HEK293 (cell line): ENCODE data around the gene KDM5A.

Experiments used
- IKZF3 ChIP-seq: fragments of 450-650 bp; IDR thresholded peaks from 2 replicates; pipeline ENCODE4 v1.5.0; 2018; ENCODE audit warnings: missing biosample characterization, mild to moderate bottlenecking, missing genetic modification characterization, moderate library complexity
- KLF8 ChIP-seq: fragments of 450-650 bp; formaldehyde crosslinking; IDR thresholded peaks from 2 replicates; pipeline ENCODE4 v1.5.1; 2016; ENCODE audit warnings: missing biosample characterization, missing genetic modification characterization
- KLF9 ChIP-seq: fragments of 450-650 bp; formaldehyde crosslinking; IDR thresholded peaks from 2 replicates; pipeline ENCODE4 v1.5.1; 2016; ENCODE audit warnings: missing biosample characterization, missing genetic modification characterization, low read depth
- MEIS1 ChIP-seq: sonication (generic); formaldehyde crosslinking; IDR thresholded peaks from 2 replicates; pipeline ENCODE4 v1.8.1; 2022; ENCODE audit warnings: missing genetic modification reagents, mild to moderate bottlenecking, borderline replicate concordance
- REPIN1 ChIP-seq: fragments of 450-650 bp; formaldehyde crosslinking; IDR thresholded peaks from 2 replicates; pipeline ENCODE4 v1.5.1; 2017; ENCODE audit warnings: missing biosample characterization, missing genetic modification characterization, low read depth
- TRIM28 ChIP-seq: IDR thresholded peaks from 2 replicates; pipeline ENCODE4 v1.6.1; 2011; ENCODE audit warnings: low read length, control low read depth, borderline replicate concordance
- ZBTB48 ChIP-seq: fragments of 450-650 bp; formaldehyde crosslinking; IDR thresholded peaks from 2 replicates; pipeline ENCODE4 v1.5.1; 2016; ENCODE audit warnings: missing biosample characterization, missing genetic modification characterization
- ZEB2 ChIP-seq: fragments of 450-650 bp; formaldehyde crosslinking; IDR thresholded peaks from 2 replicates; pipeline ENCODE4 v1.5.1; 2016; ENCODE audit warnings: missing biosample characterization, missing genetic modification characterization
- ZFP37 ChIP-seq: fragments of 450-650 bp; formaldehyde crosslinking; IDR thresholded peaks from 2 replicates; pipeline ENCODE4 v1.5.1; 2016; ENCODE audit warnings: missing biosample characterization, missing genetic modification characterization
- ZNF169 ChIP-seq: fragments of 450-650 bp; formaldehyde crosslinking; IDR thresholded peaks from 2 replicates; pipeline ENCODE4 v1.5.1; 2016; ENCODE audit warnings: missing biosample characterization, missing genetic modification characterization
- ZNF248 ChIP-seq: fragments of 450-650 bp; formaldehyde crosslinking; IDR thresholded peaks from 2 replicates; pipeline ENCODE4 v1.5.1; 2017; ENCODE audit warnings: missing biosample characterization, missing genetic modification characterization
- ZNF366 ChIP-seq: fragments of 450-650 bp; formaldehyde crosslinking; conservative IDR thresholded peaks from 2 replicates; pipeline ENCODE4 v1.5.1; 2016; ENCODE audit warnings: missing biosample characterization, missing genetic modification characterization
- ZNF514 ChIP-seq: fragments of 450-650 bp; formaldehyde crosslinking; IDR thresholded peaks from 2 replicates; pipeline ENCODE4 v1.5.1; 2016; ENCODE audit warnings: missing biosample characterization, missing genetic modification characterization
- ZNF529 ChIP-seq: fragments of 450-650 bp; formaldehyde crosslinking; IDR thresholded peaks from 2 replicates; pipeline ENCODE4 v1.5.1; 2017; ENCODE audit warnings: missing genetic modification characterization, missing biosample characterization; ENCODE audit not compliant: insufficient replicate concordance
- ZNF664 ChIP-seq: fragments of 450-650 bp; formaldehyde crosslinking; IDR thresholded peaks from 2 replicates; pipeline ENCODE4 v1.5.1; 2016; ENCODE audit warnings: missing biosample characterization, missing genetic modification characterization
- ZNF677 ChIP-seq: fragments of 450-650 bp; IDR thresholded peaks from 2 replicates; pipeline ENCODE4 v1.5.0; 2018; ENCODE audit warnings: missing biosample characterization, mild to moderate bottlenecking, missing genetic modification characterization, moderate library complexity
- ZNF776 ChIP-seq: fragments of 450-650 bp; formaldehyde crosslinking; IDR thresholded peaks from 2 replicates; pipeline ENCODE4 v1.5.0; 2017; ENCODE audit warnings: missing biosample characterization, missing genetic modification characterization, borderline replicate concordance
- ZXDB ChIP-seq: fragments of 450-650 bp; formaldehyde crosslinking; IDR thresholded peaks from 2 replicates; pipeline ENCODE4 v1.5.1; 2016; ENCODE audit warnings: missing biosample characterization, missing genetic modification characterization
- TF ChIP-seq, protein P1 (sequence below): fragments of 450-650 bp; formaldehyde crosslinking; IDR thresholded peaks from 2 replicates; pipeline ENCODE4 v1.5.1; 2017; ENCODE audit warnings: missing biosample characterization, missing genetic modification characterization
- TF ChIP-seq, protein P2 (sequence below): fragments of 450-650 bp; formaldehyde crosslinking; IDR thresholded peaks from 2 replicates; pipeline ENCODE4 v1.5.1; 2016; ENCODE audit warnings: missing biosample characterization, missing genetic modification characterization
- TF ChIP-seq, protein P3 (sequence below): fragments of 450-650 bp; formaldehyde crosslinking; IDR thresholded peaks from 2 replicates; pipeline ENCODE4 v1.5.1; 2016; ENCODE audit warnings: missing biosample characterization, missing genetic modification characterization, borderline replicate concordance
- TF ChIP-seq, protein P4 (sequence below): fragments of 450-650 bp; formaldehyde crosslinking; IDR thresholded peaks from 2 replicates; pipeline ENCODE4 v1.5.1; 2016; ENCODE audit warnings: missing biosample characterization, missing genetic modification characterization
- TF ChIP-seq, protein P5 (sequence below): fragments of 450-650 bp; formaldehyde crosslinking; IDR thresholded peaks from 2 replicates; pipeline ENCODE4 v1.5.1; 2017; ENCODE audit warnings: missing biosample characterization, missing genetic modification characterization

KDM5A gene

DNA sequence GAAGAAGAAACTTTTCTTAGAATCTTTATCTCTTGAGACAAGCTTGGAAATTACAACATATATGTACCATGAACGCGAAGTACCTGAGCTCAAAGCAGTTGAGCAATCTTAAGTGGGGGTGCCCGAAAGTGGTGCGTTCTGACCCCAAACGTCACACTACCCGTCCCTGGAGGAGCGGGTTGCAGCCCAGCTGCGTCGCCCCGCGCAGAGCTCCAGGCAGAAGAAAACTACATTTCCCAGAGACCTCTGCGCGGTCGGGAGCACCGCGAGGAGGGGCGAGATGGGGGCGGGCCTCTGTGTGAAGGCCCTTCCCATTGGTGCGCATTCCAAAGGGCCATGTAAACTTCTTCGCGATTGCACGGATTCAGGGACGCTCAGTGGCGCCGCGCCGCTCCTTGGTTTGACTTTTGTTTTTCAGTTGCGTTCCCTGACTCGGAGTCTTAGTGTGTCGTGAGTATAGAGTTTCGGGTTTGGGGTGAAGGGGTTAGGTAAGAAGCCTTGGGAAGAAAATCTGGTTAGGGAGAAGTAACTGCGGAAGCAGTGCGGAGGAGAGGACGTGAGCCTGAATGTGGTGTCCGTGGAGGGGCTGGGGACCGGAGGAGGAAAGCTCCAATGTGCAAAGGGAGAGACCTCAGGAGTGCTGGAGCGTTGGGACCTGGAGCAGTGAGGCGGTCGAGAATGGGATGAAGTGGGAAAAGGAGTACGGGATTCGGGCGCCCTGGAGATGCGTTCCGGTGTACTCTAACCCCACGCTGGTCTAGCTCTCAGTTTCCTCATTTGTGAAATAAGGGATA is 12.3 kb upstream of the KDM5A start, which contains the start of gene CCDC77 (continued):
- TF ChIP-seq ZNF248 (tag by site-specific recombination) (no peak), REPIN1 (tag by site-specific recombination) (0 out of 2 replicates have a peak, but pooled peaks have one; percentile 18), ZNF664 (no peak), ZFP37 (peak; percentile 89), KLF8 (peak; percentile 71), ZXDB (tag by site-specific recombination) (peak; percentile 86), MEIS1 (CRISPR knock-in tag) (no peak), ZEB2 (tag by site-specific recombination) (0 out of 2 replicates have a peak, but pooled peaks have one; percentile 43), ZBTB48 (tag by site-specific recombination) (peak; percentile 98), TRIM28 (no peak), KLF9 (tag by site-specific recombination) (peak; percentile 42; the same call in 1 of the 2 replicates), ZNF776 (tag by site-specific recombination) (no peak), ZNF366 (tag by site-specific recombination) (peak; percentile 91), IKZF3 (tag by site-specific recombination) (peak; percentile 88), ZNF529 (tag by site-specific recombination) (no peak), ZNF169 (no peak), ZNF514 (tag by site-specific recombination) (no peak), ZNF677 (tag by site-specific recombination) (no peak)
- TF ChIP-seq, protein P1, sequence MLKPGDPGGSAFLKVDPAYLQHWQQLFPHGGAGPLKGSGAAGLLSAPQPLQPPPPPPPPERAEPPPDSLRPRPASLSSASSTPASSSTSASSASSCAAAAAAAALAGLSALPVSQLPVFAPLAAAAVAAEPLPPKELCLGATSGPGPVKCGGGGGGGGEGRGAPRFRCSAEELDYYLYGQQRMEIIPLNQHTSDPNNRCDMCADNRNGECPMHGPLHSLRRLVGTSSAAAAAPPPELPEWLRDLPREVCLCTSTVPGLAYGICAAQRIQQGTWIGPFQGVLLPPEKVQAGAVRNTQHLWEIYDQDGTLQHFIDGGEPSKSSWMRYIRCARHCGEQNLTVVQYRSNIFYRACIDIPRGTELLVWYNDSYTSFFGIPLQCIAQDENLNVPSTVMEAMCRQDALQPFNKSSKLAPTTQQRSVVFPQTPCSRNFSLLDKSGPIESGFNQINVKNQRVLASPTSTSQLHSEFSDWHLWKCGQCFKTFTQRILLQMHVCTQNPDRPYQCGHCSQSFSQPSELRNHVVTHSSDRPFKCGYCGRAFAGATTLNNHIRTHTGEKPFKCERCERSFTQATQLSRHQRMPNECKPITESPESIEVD (tag by site-specific recombination) = no peak
- TF ChIP-seq, protein P2, sequence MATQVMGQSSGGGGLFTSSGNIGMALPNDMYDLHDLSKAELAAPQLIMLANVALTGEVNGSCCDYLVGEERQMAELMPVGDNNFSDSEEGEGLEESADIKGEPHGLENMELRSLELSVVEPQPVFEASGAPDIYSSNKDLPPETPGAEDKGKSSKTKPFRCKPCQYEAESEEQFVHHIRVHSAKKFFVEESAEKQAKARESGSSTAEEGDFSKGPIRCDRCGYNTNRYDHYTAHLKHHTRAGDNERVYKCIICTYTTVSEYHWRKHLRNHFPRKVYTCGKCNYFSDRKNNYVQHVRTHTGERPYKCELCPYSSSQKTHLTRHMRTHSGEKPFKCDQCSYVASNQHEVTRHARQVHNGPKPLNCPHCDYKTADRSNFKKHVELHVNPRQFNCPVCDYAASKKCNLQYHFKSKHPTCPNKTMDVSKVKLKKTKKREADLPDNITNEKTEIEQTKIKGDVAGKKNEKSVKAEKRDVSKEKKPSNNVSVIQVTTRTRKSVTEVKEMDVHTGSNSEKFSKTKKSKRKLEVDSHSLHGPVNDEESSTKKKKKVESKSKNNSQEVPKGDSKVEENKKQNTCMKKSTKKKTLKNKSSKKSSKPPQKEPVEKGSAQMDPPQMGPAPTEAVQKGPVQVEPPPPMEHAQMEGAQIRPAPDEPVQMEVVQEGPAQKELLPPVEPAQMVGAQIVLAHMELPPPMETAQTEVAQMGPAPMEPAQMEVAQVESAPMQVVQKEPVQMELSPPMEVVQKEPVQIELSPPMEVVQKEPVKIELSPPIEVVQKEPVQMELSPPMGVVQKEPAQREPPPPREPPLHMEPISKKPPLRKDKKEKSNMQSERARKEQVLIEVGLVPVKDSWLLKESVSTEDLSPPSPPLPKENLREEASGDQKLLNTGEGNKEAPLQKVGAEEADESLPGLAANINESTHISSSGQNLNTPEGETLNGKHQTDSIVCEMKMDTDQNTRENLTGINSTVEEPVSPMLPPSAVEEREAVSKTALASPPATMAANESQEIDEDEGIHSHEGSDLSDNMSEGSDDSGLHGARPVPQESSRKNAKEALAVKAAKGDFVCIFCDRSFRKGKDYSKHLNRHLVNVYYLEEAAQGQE = peak; percentile 48
- TF ChIP-seq, protein P3, sequence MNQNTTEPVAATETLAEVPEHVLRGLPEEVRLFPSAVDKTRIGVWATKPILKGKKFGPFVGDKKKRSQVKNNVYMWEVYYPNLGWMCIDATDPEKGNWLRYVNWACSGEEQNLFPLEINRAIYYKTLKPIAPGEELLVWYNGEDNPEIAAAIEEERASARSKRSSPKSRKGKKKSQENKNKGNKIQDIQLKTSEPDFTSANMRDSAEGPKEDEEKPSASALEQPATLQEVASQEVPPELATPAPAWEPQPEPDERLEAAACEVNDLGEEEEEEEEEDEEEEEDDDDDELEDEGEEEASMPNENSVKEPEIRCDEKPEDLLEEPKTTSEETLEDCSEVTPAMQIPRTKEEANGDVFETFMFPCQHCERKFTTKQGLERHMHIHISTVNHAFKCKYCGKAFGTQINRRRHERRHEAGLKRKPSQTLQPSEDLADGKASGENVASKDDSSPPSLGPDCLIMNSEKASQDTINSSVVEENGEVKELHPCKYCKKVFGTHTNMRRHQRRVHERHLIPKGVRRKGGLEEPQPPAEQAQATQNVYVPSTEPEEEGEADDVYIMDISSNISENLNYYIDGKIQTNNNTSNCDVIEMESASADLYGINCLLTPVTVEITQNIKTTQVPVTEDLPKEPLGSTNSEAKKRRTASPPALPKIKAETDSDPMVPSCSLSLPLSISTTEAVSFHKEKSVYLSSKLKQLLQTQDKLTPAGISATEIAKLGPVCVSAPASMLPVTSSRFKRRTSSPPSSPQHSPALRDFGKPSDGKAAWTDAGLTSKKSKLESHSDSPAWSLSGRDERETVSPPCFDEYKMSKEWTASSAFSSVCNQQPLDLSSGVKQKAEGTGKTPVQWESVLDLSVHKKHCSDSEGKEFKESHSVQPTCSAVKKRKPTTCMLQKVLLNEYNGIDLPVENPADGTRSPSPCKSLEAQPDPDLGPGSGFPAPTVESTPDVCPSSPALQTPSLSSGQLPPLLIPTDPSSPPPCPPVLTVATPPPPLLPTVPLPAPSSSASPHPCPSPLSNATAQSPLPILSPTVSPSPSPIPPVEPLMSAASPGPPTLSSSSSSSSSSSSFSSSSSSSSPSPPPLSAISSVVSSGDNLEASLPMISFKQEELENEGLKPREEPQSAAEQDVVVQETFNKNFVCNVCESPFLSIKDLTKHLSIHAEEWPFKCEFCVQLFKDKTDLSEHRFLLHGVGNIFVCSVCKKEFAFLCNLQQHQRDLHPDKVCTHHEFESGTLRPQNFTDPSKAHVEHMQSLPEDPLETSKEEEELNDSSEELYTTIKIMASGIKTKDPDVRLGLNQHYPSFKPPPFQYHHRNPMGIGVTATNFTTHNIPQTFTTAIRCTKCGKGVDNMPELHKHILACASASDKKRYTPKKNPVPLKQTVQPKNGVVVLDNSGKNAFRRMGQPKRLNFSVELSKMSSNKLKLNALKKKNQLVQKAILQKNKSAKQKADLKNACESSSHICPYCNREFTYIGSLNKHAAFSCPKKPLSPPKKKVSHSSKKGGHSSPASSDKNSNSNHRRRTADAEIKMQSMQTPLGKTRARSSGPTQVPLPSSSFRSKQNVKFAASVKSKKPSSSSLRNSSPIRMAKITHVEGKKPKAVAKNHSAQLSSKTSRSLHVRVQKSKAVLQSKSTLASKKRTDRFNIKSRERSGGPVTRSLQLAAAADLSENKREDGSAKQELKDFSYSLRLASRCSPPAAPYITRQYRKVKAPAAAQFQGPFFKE (tag by site-specific recombination) = peak; percentile 95; the same call in 1 of the 2 replicates
- TF ChIP-seq, protein P4, sequence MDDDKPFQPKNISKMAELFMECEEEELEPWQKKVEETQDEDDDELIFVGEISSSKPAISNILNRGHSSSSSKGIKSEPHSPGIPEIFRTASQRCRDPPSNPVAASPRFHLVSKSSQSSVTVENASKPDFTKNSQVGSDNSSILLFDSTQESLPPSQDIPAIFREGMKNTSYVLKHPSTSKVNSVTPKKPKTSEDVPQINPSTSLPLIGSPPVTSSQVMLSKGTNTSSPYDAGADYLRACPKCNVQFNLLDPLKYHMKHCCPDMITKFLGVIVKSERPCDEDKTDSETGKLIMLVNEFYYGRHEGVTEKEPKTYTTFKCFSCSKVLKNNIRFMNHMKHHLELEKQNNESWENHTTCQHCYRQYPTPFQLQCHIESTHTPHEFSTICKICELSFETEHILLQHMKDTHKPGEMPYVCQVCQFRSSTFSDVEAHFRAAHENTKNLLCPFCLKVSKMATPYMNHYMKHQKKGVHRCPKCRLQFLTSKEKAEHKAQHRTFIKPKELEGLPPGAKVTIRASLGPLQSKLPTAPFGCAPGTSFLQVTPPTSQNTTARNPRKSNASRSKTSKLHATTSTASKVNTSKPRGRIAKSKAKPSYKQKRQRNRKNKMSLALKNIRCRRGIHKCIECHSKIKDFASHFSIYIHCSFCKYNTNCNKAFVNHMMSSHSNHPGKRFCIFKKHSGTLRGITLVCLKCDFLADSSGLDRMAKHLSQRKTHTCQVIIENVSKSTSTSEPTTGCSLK = no peak
- TF ChIP-seq, protein P5, sequence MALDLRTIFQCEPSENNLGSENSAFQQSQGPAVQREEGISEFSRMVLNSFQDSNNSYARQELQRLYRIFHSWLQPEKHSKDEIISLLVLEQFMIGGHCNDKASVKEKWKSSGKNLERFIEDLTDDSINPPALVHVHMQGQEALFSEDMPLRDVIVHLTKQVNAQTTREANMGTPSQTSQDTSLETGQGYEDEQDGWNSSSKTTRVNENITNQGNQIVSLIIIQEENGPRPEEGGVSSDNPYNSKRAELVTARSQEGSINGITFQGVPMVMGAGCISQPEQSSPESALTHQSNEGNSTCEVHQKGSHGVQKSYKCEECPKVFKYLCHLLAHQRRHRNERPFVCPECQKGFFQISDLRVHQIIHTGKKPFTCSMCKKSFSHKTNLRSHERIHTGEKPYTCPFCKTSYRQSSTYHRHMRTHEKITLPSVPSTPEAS (tag by site-specific recombination) = no peak
